ENCODE data around the gene AKR7A2. TPM values are rescaled to one million over a fixed set of nuclear protein-coding genes. Genes with fewer than 3 reads are reported as not detected.
A peak's percentile ranks its signal among the peaks of the same experiment; 100 is the strongest.

AKR7A2 gene
- total and polyA plus RNA-seq, 9 of the 15 experiments (the other 6 are each of a cell fraction or from before 2014, with no cell fraction given), result 2.0 to 78.4 (median 49.4) TPM

DNA sequence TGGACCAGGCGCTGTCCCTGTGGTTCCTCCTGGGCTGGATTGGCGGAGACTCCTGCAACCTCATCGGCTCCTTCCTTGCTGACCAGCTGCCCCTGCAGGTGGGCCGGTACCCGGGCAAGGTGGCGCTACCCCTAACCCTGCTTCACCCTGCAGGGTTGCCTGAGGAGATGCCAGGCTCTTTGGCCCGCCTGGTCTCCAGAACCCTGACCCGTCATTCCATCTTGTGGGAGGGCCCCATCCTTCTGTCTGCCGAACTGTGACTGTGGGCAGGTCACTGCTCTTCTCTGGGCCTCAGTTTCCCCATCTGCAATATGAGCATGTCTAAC is 12.7 kb upstream of the AKR7A2 start:
- Histone ChIP-seq H3K27me3 (ENCODE audit: control insufficient read depth in 2 of 2, insufficient read depth in 2 of 2, low read length in 2 of 2) (no peaks in the 10 kb centered on the region), H3K4me1 (replicated peaks in 1 of 2; ENCODE audit: control insufficient read depth in 2 of 2, insufficient read depth in 2 of 2, low read length in 2 of 2) (peaks cover 16 to 41% of the 10 kb centered on the region in 2 experiments), H3K9me1 (ENCODE audit: control insufficient read depth, insufficient read depth, low read length) (peaks cover 20% of the 10 kb centered on the region), H3K79me2 (ENCODE audit: control insufficient read depth, insufficient read depth, low read length) (no peaks in the 10 kb centered on the region), H3K4me3 (no peak overlapping the region), H3K9me3 (replicated peaks; ENCODE audit: control insufficient read depth, insufficient read depth, low read depth, low read length) (no peaks in the 10 kb centered on the region), H4K20me1 (replicated peaks; ENCODE audit: control insufficient read depth, insufficient read depth, low read length) (peaks cover 30% of the 10 kb centered on the region), H3K9ac (ENCODE audit: insufficient read depth in 1 of 2, low read depth in 2 of 2, low read length in 2 of 2) (no peak overlapping the region; a peak in 1 of 4 replicates), H3K4me2 (ENCODE audit: insufficient read depth, low read length) (no peak overlapping the region), H3K36me3 (ENCODE audit: control insufficient read depth, insufficient read depth, low read length) (peaks cover 62% of the 10 kb centered on the region; the same call in 2 of the 3 replicates), H2AFZ (ENCODE audit: low read depth, low read length) (no peak overlapping the region), H3K27ac (ENCODE audit: extremely low read depth, low read depth, low read length) (no peak overlapping the region)
- ATAC-seq (no peak), DNase-seq (ENCODE audit: extremely low read depth in 1 of 4, low spot score in 3 of 4) (no peak), FAIRE-seq (no peak)
- intact Hi-C loops (cut with micrococcal nuclease), result no loop called here
- in situ Hi-C loops (cut with MboI), result no loop called here
- no TSS peak for BruUV-seq (replicated peaks)
- 88% methylated on average over 9 of the region's 9 CpGs for WGBS (ENCODE audit: insufficient coverage, low coverage, missing lambda C conversion rate)
- no peak for TF ChIP-seq SRSF1 (IDR thresholded peaks at IDR 0.05; ENCODE audit: low read depth, low read length)
- TF ChIP-seq, protein P1, sequence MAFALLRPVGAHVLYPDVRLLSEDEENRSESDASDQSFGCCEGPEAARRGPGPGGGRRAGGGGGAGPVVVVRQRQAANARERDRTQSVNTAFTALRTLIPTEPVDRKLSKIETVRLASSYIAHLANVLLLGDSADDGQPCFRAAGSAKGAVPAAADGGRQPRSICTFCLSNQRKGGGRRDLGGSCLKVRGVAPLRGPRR (CRISPR knock-in tag; IDR thresholded peaks at IDR 0.05), result no peak
- TF ChIP-seq KLF13 (tag; IDR thresholded peaks at IDR 0.05; ENCODE audit: borderline replicate concordance, low read depth), result no peak
- TF ChIP-seq CHD4 (IDR thresholded peaks at IDR 0.05; ENCODE audit: insufficient read depth, insufficient replicate concordance, low read depth, low read length, poor library complexity, severe bottlenecking), result no peak
- TF ChIP-seq RBM34 (IDR thresholded peaks at IDR 0.05; ENCODE audit: borderline replicate concordance, insufficient read depth, low read length), result no peak
- no peak for TF ChIP-seq ETV1 (tag; conservative IDR thresholded peaks at IDR 0.05; ENCODE audit: low read depth)
- TF ChIP-seq SMARCA5 (IDR thresholded peaks at IDR 0.05), result no peak
- TF ChIP-seq STAG1 (CRISPR knock-in tag; IDR thresholded peaks at IDR 0.05; ENCODE audit: borderline replicate concordance), result no peak
- TF ChIP-seq RBFOX2 (IDR thresholded peaks at IDR 0.05; ENCODE audit: low read depth, low read length), result 0 out of 2 replicates have a peak, but pooled peaks have one; percentile 16
- CTCF ChIA-PET (ENCODE audit: low intra/inter-chr PET ratio), result no interaction called here
- POLR2A ChIA-PET, result interaction anchor here (0.6 to 1.8 kb wide), 2 partner anchors 11 to 119 kb away, joined by 3 to 10 read pairs; no protein-coding TSS in a partner anchor

All from K562 (cell line).